Measurements from ENCODE around the gene TRAPPC1. TPM values are rescaled to one million over a fixed set of nuclear protein-coding genes. Genes with fewer than 3 reads are reported as not detected.

Gene TRAPPC1
- total and polyA plus RNA-seq, 8 donors, result 20.2 to 148 (median 75.0) TPM

GRCh38 chr17:7887482-7888183 is 44.1 kb downstream of the TRAPPC1 start:
- DNase-seq, result peak; percentile 95 to 98
- intact Hi-C loops (cut with DNase I; ENCODE audit: low total_unique reads), result no loop called here
- 0 to 1% (median 0%) methylated on average over 28 to 35 of the region's 35 CpGs for WGBS, 5 donors
- no peak for TF ChIP-seq POLR2A (IDR thresholded peaks at IDR 0.05)
- peak in 2 of 7 experiments; percentile 2 to 13 for TF ChIP-seq CTCF (IDR thresholded peaks at IDR 0.05)
- peak; percentile 23 to 85 (median 74) for TF ChIP-seq POLR2AphosphoS5 (IDR thresholded peaks at IDR 0.05)
- TF ChIP-seq EP300 (IDR thresholded peaks at IDR 0.05), result no peak
- peaks cover 9 to 32% (median 27%) of the 10 kb centered on the region in 4 donors for H3K36me3 ChIP-seq
- H3K4me3 ChIP-seq, result peak overlapping the region; percentile 78 to 93 (median 84)
- H3K4me1 ChIP-seq, result peaks cover 25 to 68% (median 62%) of the 10 kb centered on the region in 4 donors
- H3K27me3 ChIP-seq, result no peaks in the 10 kb centered on the region
- H3K9me3 ChIP-seq, result no peaks in the 10 kb centered on the region
- H3K27ac ChIP-seq, result peak overlapping the region; percentile 95 to 98 (median 97)

- peaks cover 31 to 74% (median 65%) of the 10 kb centered on the region in 4 donors for H3K4me1 ChIP-seq
- H3K9me3 ChIP-seq, result no peaks in the 10 kb centered on the region
- intact Hi-C loops (cut with DNase I; ENCODE audit: low total_unique reads), result no loop called here
- H3K27ac ChIP-seq, result peak overlapping the region; percentile 95 to 98 (median 97)
- 0 to 3% (median 2%) methylated on average over 8 of the region's 8 CpGs for WGBS, 5 donors
- TF ChIP-seq POLR2A (IDR thresholded peaks at IDR 0.05), result no peak
- TF ChIP-seq EP300 (IDR thresholded peaks at IDR 0.05), result no peak
- peak in 1 of 7 experiments; percentile 19 for TF ChIP-seq CTCF (IDR thresholded peaks at IDR 0.05)
- no peak for TF ChIP-seq POLR2AphosphoS5 (IDR thresholded peaks at IDR 0.05)
- peaks cover 9 to 29% (median 24%) of the 10 kb centered on the region in 4 donors for H3K36me3 ChIP-seq
- H3K4me3 ChIP-seq, result peak overlapping the region; percentile 78 to 93 (median 84)
- no peaks in the 10 kb centered on the region for H3K27me3 ChIP-seq
- no peak for DNase-seq
These were observed 44.7 kb downstream of the TRAPPC1 start for GRCh38 chr17:7887038-7887481.

- H3K9me3 ChIP-seq, result no peaks in the 10 kb centered on the region
- peaks cover 32 to 80% (median 68%) of the 10 kb centered on the region in 4 donors for H3K4me1 ChIP-seq
- no peaks in the 10 kb centered on the region for H3K27me3 ChIP-seq
- peak overlapping the region; percentile 78 to 93 (median 84) for H3K4me3 ChIP-seq
- DNase-seq, result peak; percentile 54 to 77
- peaks cover 8 to 25% (median 19%) of the 10 kb centered on the region in 4 donors for H3K36me3 ChIP-seq
- WGBS, 5 donors, result 0 to 2% (median 2%) methylated on average over 22 to 30 of the region's 30 CpGs
- H3K27ac ChIP-seq, result peak overlapping the region; percentile 95 to 98 (median 97)
- intact Hi-C loops (cut with DNase I; ENCODE audit: low total_unique reads), result no loop called here
- TF ChIP-seq CTCF (IDR thresholded peaks at IDR 0.05) (no peak), POLR2AphosphoS5 (IDR thresholded peaks at IDR 0.05) (no peak), EP300 (IDR thresholded peaks at IDR 0.05) (no peak), POLR2A (IDR thresholded peaks at IDR 0.05) (no peak)
These were observed 45.3 kb downstream of the TRAPPC1 start for GRCh38 chr17:7886227-7887037.

Data from stomach (tissue), 9 donors.